Gastrocnemius medialis (tissue), 4 donors: ENCODE data around the gene EDN1. TPM values are rescaled to one million over a fixed set of nuclear protein-coding genes. Genes with fewer than 3 reads are reported as not detected.

Source experiments
- ATAC-seq, 2 donors: fragments of 150-250 bp; one replicate each; pipeline ENCODE4 v1.9.1; 2016
- DNase-seq, 2 donors: peaks; one replicate each; pipeline ENCODE4 v3.0.0-alpha.2; 2019
- H3K27ac ChIP-seq, 4 donors: fragments of 200-600 bp; sonication (generic); 1 replicate in 1 of 4; 2 replicates in 3 of 4; pipeline ENCODE4 v1.5.1; 2016 to 2018; ENCODE audit warnings: mild to moderate bottlenecking in 2 of 4, moderate library complexity in 1 of 4
- H3K27me3 ChIP-seq, 3 donors: fragments of 200-600 bp; sonication (generic) in 2 of 3; 1 replicate in 1 of 3; 2 replicates in 2 of 3; pipeline versions ENCODE4 v1.5.1 to v1.6.0; 2016 to 2019; ENCODE audit warnings: mild to moderate bottlenecking in 1 of 3, moderate library complexity in 1 of 3
- H3K36me3 ChIP-seq, 2 donors: fragments of 200-600 bp; sonication (generic) in 1 of 2; one replicate each; pipeline ENCODE4 v1.5.1; 2017 to 2018
- H3K4me1 ChIP-seq, 2 donors: fragments of 200-600 bp; sonication (generic) in 1 of 2; one replicate each; pipeline ENCODE4 v1.5.1; 2016 to 2017; ENCODE audit warnings: mild to moderate bottlenecking in 2 of 2
- H3K4me3 ChIP-seq, 4 donors: fragments of 200-600 bp; sonication (generic) in 3 of 4; 1 replicate in 1 of 4; 2 replicates in 3 of 4; pipeline ENCODE4 v1.5.1; 2016 to 2019; ENCODE audit warnings: mild to moderate bottlenecking in 2 of 4
- H3K9me3 ChIP-seq, 3 donors: fragments of 200-600 bp; sonication (generic) in 2 of 3; 1 replicate in 1 of 3; 2 replicates in 2 of 3; pipeline ENCODE4 v1.5.1; 2016 to 2019
- CTCF ChIP-seq, 5 experiments: fragments of 450-650 bp in 3 of 5; fragments of 200-600 bp in 2 of 5; sonication (generic) in 2 of 5; IDR thresholded peaks in 4 of 5; conservative IDR thresholded peaks in 1 of 5; 1 replicate in 4 of 5; 2 replicates in 1 of 5; pipeline ENCODE4 v1.5.1; 2016 to 2019; ENCODE audit warnings: antibody characterized with exemption in 5 of 5, mild to moderate bottlenecking in 3 of 5, moderate library complexity in 3 of 5
- POLR2A ChIP-seq, 2 donors: fragments of 450-650 bp; IDR thresholded peaks; one replicate each; pipeline ENCODE4 v1.6.1; 2017; ENCODE audit warnings: antibody characterized with exemption in 2 of 2, mild to moderate bottlenecking in 2 of 2, moderate library complexity in 2 of 2
- in situ Hi-C, 4 donors: fragments of 200-750 bp; cut with MboI; loops; one replicate each; pipeline versions ENCODE4 v1.15.0 to v1.8.0; 2017; ENCODE audit warnings: low sequenced_read_pairs in 4 of 4
- intact Hi-C: fragments of 100-400 bp; cut with DNase I; formaldehyde crosslinking; loops from one replicate; pipeline ENCODE4 v1.15.1; 2023; ENCODE audit warnings: low total_unique reads
- total RNA-seq, 4 donors: library from RNA; depleted of rRNA; stranded (reverse); fragments of >200 nt; gene quantifications; one replicate each; pipeline versions ENCODE4 v1.1.0 to v1.2.3, GENCODE V29; 2016

The EDN1 gene
- total RNA-seq = 10 to 100 TPM in 1 of 4 donors, 1 to 10 TPM in 3; 7.4 to 12.0 (median 9.3) TPM

- peak; percentile 37 to 48 for TF ChIP-seq POLR2A (IDR thresholded peaks at IDR 0.05)
- TF ChIP-seq CTCF (IDR thresholded peaks at IDR 0.05 in 4 of 5, conservative IDR thresholded peaks at IDR 0.05 in 1 of 5) = peak in 2 of 5 experiments; percentile 28 to 58
- in situ Hi-C loops = no loop called here
These were observed at the start of gene EDN1 for GRCh38 chr6:12289933-12290820. Gene EDN1, plus strand, starts transcription at chr6:12290361. Its CDS starts 269 bp downstream, at chr6:12290630.

GRCh38 chr6:12241493-12242175 lies 48.5 kb upstream of the EDN1 start:
- in situ Hi-C loops = loop anchor here in 1 of 4 donors (10.0 kb wide), 1 partner anchor 577 kb away; no protein-coding TSS in a partner anchor

More at GRCh38 chr6:12289933-12290820, at the start of gene EDN1:
- no peaks in the 10 kb centered on the region for H3K9me3 ChIP-seq
- intact Hi-C loops = loop anchor here (10.0 kb wide), 3 partner anchors 315 to 635 kb away; no protein-coding TSS in a partner anchor
- H3K36me3 ChIP-seq = no peaks in the 10 kb centered on the region
- peak within 1 kb of the TSS; percentile 46 to 61 (median 56) for H3K4me3 ChIP-seq
- peaks cover 7 to 14% (median 12%) of the 10 kb centered on the region in 3 donors for H3K27me3 ChIP-seq
- ATAC-seq (peak; percentile 62 to 72), DNase-seq (peak; percentile 25 to 26)
- H3K4me1 ChIP-seq = peaks cover 3 to 7% of the 10 kb centered on the region in 2 donors
- peak within 1 kb of the TSS in 3 of 4 donors; percentile 55 to 73 (median 57) for H3K27ac ChIP-seq

GRCh38 chr6:12243169-12243568 lies 47.0 kb upstream of the EDN1 start:
- in situ Hi-C loops = loop anchor here in 1 of 4 donors (10.0 kb wide), 1 partner anchor 578 kb away; no protein-coding TSS in a partner anchor
- no peak overlapping the region for H3K4me3 ChIP-seq
- intact Hi-C loops = no loop called here

More at GRCh38 chr6:12241493-12242175, 48.5 kb upstream of the EDN1 start:
- H3K36me3 ChIP-seq = no peaks in the 10 kb centered on the region
- no peaks in the 10 kb centered on the region for H3K4me1 ChIP-seq
- intact Hi-C loops = no loop called here
- DNase-seq (no peak), ATAC-seq (no peak)
- H3K27me3 ChIP-seq = no peaks in the 10 kb centered on the region
- H3K27ac ChIP-seq = no peak overlapping the region
- H3K9me3 ChIP-seq = no peaks in the 10 kb centered on the region
- no peak for TF ChIP-seq CTCF (IDR thresholded peaks at IDR 0.05 in 4 of 5, conservative IDR thresholded peaks at IDR 0.05 in 1 of 5)
- TF ChIP-seq POLR2A (IDR thresholded peaks at IDR 0.05) = no peak
- no peak overlapping the region for H3K4me3 ChIP-seq

GRCh38 chr6:12245360-12245759 lies 44.8 kb upstream of the EDN1 start:
- Histone ChIP-seq H3K27me3 (no peaks in the 10 kb centered on the region), H3K36me3 (no peaks in the 10 kb centered on the region), H3K27ac (no peak overlapping the region), H3K4me3 (no peak overlapping the region), H3K4me1 (no peaks in the 10 kb centered on the region), H3K9me3 (no peaks in the 10 kb centered on the region)
- TF ChIP-seq CTCF (IDR thresholded peaks at IDR 0.05 in 4 of 5, conservative IDR thresholded peaks at IDR 0.05 in 1 of 5) = no peak
- no peak for TF ChIP-seq POLR2A (IDR thresholded peaks at IDR 0.05)
- intact Hi-C loops (no loop called here), in situ Hi-C loops (loop anchor here in 1 of 4 donors (10.0 kb wide), 1 partner anchor 581 kb away; no protein-coding TSS in a partner anchor)
- ATAC-seq (no peak), DNase-seq (no peak)

More at GRCh38 chr6:12243169-12243568, 47.0 kb upstream of the EDN1 start:
- Histone ChIP-seq H3K27ac (no peak overlapping the region), H3K36me3 (no peaks in the 10 kb centered on the region), H3K4me1 (no peaks in the 10 kb centered on the region), H3K27me3 (no peaks in the 10 kb centered on the region), H3K9me3 (no peaks in the 10 kb centered on the region)
- TF ChIP-seq CTCF (IDR thresholded peaks at IDR 0.05 in 4 of 5, conservative IDR thresholded peaks at IDR 0.05 in 1 of 5) (no peak), POLR2A (IDR thresholded peaks at IDR 0.05) (no peak)
- no peak for ATAC-seq
- no peak for DNase-seq
